ENCODE measurements around the gene MECR.

GRCh38 chr1:29233693-29234092 is 3.0 kb upstream of the MECR start:
- TF ChIP-seq POLR2AphosphoS5 (IDR thresholded peaks at IDR 0.05; ENCODE audit: borderline replicate concordance, low read depth, low read length) (no peak), EZH2 (IDR thresholded peaks at IDR 0.05) (no peak)

All from SK-N-MC (cell line).